Stimulated activated CD4-positive, alpha-beta T cell treated with anti-CD3 and anti-CD28 coated beads, Interleukin-15, amount 100 ng/mL, for 1 hour (primary cell): ENCODE data around the gene KRTAP5-11.
"Not testable (repeated sequence)": the region's sequence is repeated elsewhere in the genome, so short reads cannot be mapped to it uniquely, and the experiment has no call there.

Experiments
- DNase-seq, 2 donors: peaks; one replicate each; pipeline ENCODE4 v3.0.0-alpha.2; 2020; ENCODE audit warnings: low read depth in 1 of 2, low spot score in 1 of 2

KRTAP5-11 gene

GRCh38 chr11:71534711-71535608 is 47.7 kb downstream of the KRTAP5-11 start:
- DNase-seq: not testable (repeated sequence)

- DNase-seq: no peak
These were observed 50.6 kb downstream of the KRTAP5-11 start for GRCh38 chr11:71532036-71532610.
